KMS-11 (cell line): ENCODE measurements around the gene FAM174C.

ENCODE experiments used
- H2AFZ ChIP-seq: fragments of 200-600 bp; sonication (generic); 2 replicates; pipeline ENCODE4 v1.6.1; 2016; ENCODE audit warnings: antibody characterized with exemption, mixed run types, low read depth
- H3K27ac ChIP-seq: fragments of 200-600 bp; sonication (generic); 2 replicates; pipeline ENCODE4 v1.6.1; 2016; ENCODE audit warnings: mild to moderate bottlenecking, mixed run types
- H3K27me3 ChIP-seq: fragments of 200-600 bp; sonication (generic); 2 replicates; pipeline ENCODE4 v1.6.1; 2017; ENCODE audit warnings: mild to moderate bottlenecking, low read depth, mixed run types, moderate library complexity; ENCODE audit not compliant: insufficient read depth
- H3K36me3 ChIP-seq: fragments of 200-600 bp; sonication (generic); 2 replicates; pipeline ENCODE4 v1.6.1; 2017; ENCODE audit warnings: mild to moderate bottlenecking, mixed run types; ENCODE audit not compliant: insufficient read depth
- H3K4me1 ChIP-seq: fragments of 200-600 bp; sonication (generic); 2 replicates; pipeline ENCODE4 v1.6.1; 2016; ENCODE audit warnings: mild to moderate bottlenecking, low read depth, mixed run types; ENCODE audit not compliant: poor library complexity, severe bottlenecking
- H3K4me2 ChIP-seq: fragments of 200-600 bp; sonication (generic); 2 replicates; pipeline ENCODE4 v1.7.0; 2016; ENCODE audit warnings: mild to moderate bottlenecking, mixed run types
- H3K4me3 ChIP-seq: fragments of 200-600 bp; sonication (generic); IDR thresholded peaks from 2 replicates; pipeline ENCODE4 v1.6.1; 2017; ENCODE audit warnings: low read depth, low read length, mixed read lengths; ENCODE audit not compliant: insufficient read depth
- H3K79me2 ChIP-seq: fragments of 200-600 bp; sonication (generic); 2 replicates; pipeline ENCODE4 v1.6.1; 2016; ENCODE audit warnings: low read depth, mixed run types; ENCODE audit not compliant: insufficient read depth
- H3K9ac ChIP-seq: fragments of 200-600 bp; sonication (generic); 2 replicates; pipeline ENCODE4 v1.6.1; 2016; ENCODE audit warnings: mild to moderate bottlenecking, mixed run types
- H4K20me1 ChIP-seq: fragments of 200-600 bp; sonication (generic); 2 replicates; pipeline ENCODE4 v1.6.1; 2016; ENCODE audit warnings: mild to moderate bottlenecking, mixed run types; ENCODE audit not compliant: insufficient read depth
- TF ChIP-seq, protein P1 (sequence below): fragments of 200-600 bp; sonication (generic); conservative IDR thresholded peaks from 2 replicates; pipeline ENCODE4 v1.6.1; 2017; ENCODE audit warnings: low read depth, mild to moderate bottlenecking, antibody characterized with exemption, low read length, moderate library complexity, mixed read lengths

The FAM174C gene

GRCh38 chr19:1247748-1248138, 27.6 kb upstream of the FAM174C start:
- TF ChIP-seq, protein P1, sequence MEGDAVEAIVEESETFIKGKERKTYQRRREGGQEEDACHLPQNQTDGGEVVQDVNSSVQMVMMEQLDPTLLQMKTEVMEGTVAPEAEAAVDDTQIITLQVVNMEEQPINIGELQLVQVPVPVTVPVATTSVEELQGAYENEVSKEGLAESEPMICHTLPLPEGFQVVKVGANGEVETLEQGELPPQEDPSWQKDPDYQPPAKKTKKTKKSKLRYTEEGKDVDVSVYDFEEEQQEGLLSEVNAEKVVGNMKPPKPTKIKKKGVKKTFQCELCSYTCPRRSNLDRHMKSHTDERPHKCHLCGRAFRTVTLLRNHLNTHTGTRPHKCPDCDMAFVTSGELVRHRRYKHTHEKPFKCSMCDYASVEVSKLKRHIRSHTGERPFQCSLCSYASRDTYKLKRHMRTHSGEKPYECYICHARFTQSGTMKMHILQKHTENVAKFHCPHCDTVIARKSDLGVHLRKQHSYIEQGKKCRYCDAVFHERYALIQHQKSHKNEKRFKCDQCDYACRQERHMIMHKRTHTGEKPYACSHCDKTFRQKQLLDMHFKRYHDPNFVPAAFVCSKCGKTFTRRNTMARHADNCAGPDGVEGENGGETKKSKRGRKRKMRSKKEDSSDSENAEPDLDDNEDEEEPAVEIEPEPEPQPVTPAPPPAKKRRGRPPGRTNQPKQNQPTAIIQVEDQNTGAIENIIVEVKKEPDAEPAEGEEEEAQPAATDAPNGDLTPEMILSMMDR, result no peak
- Histone ChIP-seq H3K9ac (peak overlapping the region; percentile 14; the same call in 1 of the 2 replicates), H3K27me3 (no peaks in the 10 kb centered on the region), H3K36me3 (no peaks in the 10 kb centered on the region), H4K20me1 (no peaks in the 10 kb centered on the region), H3K79me2 (no peaks in the 10 kb centered on the region; the same call in 1 of the 2 replicates), H3K4me3 (no peak overlapping the region), H3K4me2 (peak overlapping the region; percentile 46; the same call in 1 of the 2 replicates), H3K4me1 (peaks cover 30% of the 10 kb centered on the region), H3K27ac (peak overlapping the region; percentile 91), H2AFZ (peak overlapping the region; percentile 26; the same call in 1 of the 2 replicates)

GRCh38 chr19:1248139-1248785, 27.1 kb upstream of the FAM174C start, which contains the start of gene MIDN:
Gene MIDN (plus strand): TSS chr19:1248583. CDS start chr19:1250297, 1,714 bp downstream.
- Histone ChIP-seq H3K4me3 (no peak within 1 kb of the TSS), H2AFZ (peak within 1 kb of the TSS; percentile 47; the same call in 1 of the 2 replicates), H3K79me2 (no peaks in the 10 kb centered on the region; the same call in 1 of the 2 replicates), H3K36me3 (no peaks in the 10 kb centered on the region), H3K4me2 (peak within 1 kb of the TSS; percentile 46; the same call in 1 of the 2 replicates), H3K9ac (peak within 1 kb of the TSS; percentile 87), H4K20me1 (no peaks in the 10 kb centered on the region), H3K4me1 (peaks cover 26% of the 10 kb centered on the region), H3K27ac (peak within 1 kb of the TSS; percentile 91), H3K27me3 (no peaks in the 10 kb centered on the region)
- TF ChIP-seq, protein P1, result no peak; the same call in 1 of the 2 replicates

- Histone ChIP-seq H3K9ac (peak overlapping the region; percentile 87), H3K27ac (peak overlapping the region; percentile 91), H2AFZ (peak overlapping the region; percentile 47; the same call in 1 of the 2 replicates), H3K27me3 (no peaks in the 10 kb centered on the region), H3K4me1 (peaks cover 21% of the 10 kb centered on the region), H3K36me3 (no peaks in the 10 kb centered on the region), H3K4me3 (no peak overlapping the region), H3K4me2 (peak overlapping the region; percentile 29; the same call in 1 of the 2 replicates), H3K79me2 (no peaks in the 10 kb centered on the region), H4K20me1 (no peaks in the 10 kb centered on the region)
- TF ChIP-seq, protein P1, result peak; percentile 76
Measured at GRCh38 chr19:1248786-1249297, 26.5 kb upstream of the FAM174C start.

- Histone ChIP-seq H2AFZ (no peak overlapping the region), H3K79me2 (no peaks in the 10 kb centered on the region), H3K4me2 (peak overlapping the region; percentile 68)
Measured at GRCh38 chr19:1249298-1249989, 25.9 kb upstream of the FAM174C start.

More at GRCh38 chr19:1249298-1249989, 25.9 kb upstream of the FAM174C start:
- TF ChIP-seq, protein P1, result no peak
- Histone ChIP-seq H3K4me1 (peaks cover 17% of the 10 kb centered on the region), H3K27me3 (no peaks in the 10 kb centered on the region), H4K20me1 (no peaks in the 10 kb centered on the region), H3K4me3 (no peak overlapping the region), H3K9ac (peak overlapping the region; percentile 87), H3K27ac (peak overlapping the region; percentile 91), H3K36me3 (no peaks in the 10 kb centered on the region)
